Renal cortex interstitium (tissue), 11 donors: ENCODE measurements around the gene DPEP3. TPM values are rescaled to one million over a fixed set of nuclear protein-coding genes. Genes with fewer than 3 reads are reported as not detected.

ENCODE experiments used
- DNase-seq, 11 donors: peaks; one replicate each; pipeline ENCODE4 v3.0.0-alpha.2; 2013; ENCODE audit warnings: low read depth in 9 of 11, low spot score in 4 of 11; ENCODE audit errors: extremely low read depth in 1 of 11
- polyA plus RNA-seq, 3 donors: library from polyadenylated mRNA; unstranded; fragments of 120-200 nt; gene quantifications; one replicate each; pipeline ENCODE4 v1.2.1, GENCODE V29; 2013; ENCODE audit not compliant: insufficient read length in 3 of 3

DPEP3 gene
- polyA plus RNA-seq, 3 donors: 0.14 to 0.16 TPM; not detected in 1

DNA sequence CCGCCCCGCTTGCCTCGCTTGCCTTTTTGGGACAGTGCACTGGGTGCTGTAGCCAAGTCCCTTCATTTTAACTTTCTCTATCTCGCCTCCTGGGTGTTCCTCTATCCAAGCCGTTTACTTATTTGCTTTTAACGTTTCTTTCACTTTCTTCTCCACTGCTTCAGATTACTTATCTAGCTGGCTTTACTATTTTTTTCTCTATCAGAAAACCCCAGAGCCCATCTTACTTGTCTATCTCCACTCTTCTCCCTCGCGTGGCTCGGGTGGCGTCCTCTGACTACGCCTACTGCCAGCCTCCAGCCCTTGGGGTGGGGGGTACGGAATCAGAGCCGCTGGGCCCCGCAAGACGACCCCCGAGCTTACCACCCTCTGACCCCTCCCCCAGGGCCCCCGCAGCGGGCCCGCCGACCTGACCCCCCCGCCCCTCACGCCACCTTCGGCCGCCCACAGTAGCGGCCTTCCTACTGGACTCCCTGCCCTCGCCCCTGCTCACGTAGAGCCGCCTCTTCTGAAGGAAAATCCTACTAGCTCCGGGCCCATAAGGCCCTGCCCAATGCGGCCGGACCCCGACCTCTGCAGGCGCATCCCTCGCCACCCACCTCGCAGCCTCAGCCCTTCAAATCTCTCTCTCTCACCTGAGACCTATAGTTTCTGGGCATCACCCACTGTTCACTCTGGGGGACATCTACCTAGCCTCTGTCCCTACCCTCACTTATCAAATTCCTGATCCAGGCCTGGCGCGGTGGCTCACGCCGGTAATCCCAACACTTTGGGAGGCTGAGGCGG is 10.9 kb downstream of the DPEP3 start:
- DNase-seq: no peak

DNA sequence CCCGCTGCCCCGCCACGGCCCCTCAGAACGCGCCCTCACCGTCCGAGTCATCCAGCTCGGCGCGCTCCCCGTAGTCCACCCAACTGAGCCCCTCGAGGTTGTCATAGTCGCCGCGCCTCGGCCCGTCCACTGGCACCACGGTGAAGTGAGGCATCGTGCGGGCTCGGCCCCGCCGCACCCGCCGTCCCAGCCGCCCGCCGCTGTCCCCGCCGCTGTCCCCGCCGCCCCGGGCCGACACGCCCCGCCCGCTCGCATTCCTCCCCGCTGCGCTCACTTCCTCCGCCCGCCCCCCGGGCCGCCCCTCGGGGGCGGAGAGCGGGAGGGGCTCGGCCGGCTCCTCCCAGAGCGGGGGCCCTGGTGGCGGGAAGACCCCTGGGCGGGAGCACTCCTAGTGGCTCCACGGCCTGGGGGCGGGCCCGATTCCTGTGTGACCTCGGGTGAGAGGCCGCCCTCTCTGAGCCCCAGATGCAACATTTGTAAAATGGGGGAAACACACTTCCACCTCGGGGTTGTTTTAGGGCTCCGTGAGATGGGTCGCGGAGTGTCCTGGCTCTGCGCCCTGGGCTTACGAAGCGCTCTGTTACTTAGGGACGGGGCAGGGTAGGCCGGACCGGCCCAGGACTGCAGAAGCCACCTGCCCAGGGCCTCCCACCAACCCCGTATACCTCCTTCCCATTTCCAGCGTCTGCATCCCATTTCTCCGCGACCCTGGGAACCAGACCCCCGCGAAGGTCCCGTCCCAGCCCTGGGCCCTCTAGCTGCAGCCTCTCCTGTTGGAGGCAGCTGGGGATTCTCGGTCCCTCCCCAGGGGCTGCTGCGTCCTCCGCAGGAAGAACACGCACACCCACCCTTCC is 11.7 kb downstream of the DPEP3 start, which contains the start of gene SLC12A4:
SLC12A4 (minus strand) TSS at position 238 of the 854 bp plus-strand sequence; CDS start at position 154, 84 bp downstream.
- DNase-seq: peak; percentile 51 to 90 (median 85)

DNA sequence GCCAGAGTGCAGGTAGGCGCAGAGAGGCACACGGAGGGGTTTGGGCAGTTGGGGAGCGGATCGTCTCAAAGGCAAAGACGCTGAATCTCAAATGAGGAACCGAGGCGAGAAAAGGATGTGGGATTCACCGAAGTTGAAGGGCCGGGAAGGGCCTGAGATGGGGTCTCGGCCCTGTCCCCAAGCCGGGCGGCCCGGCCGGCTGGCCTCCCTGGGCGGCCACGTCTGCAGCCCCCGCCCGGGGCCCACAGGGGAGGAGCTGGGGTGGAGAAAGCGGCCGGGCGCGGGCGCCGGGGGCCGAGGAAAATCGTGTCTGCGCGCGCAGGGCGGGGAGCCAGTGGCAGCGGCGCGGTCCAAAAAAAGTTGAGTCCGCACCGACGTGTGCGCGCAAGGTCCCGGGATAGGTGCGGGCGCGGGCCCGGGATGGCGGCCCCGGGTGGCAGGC is 12.3 kb downstream of the DPEP3 start:
- peak in 5 of 11 donors; percentile 3 to 39 (median 22) for DNase-seq

DNA sequence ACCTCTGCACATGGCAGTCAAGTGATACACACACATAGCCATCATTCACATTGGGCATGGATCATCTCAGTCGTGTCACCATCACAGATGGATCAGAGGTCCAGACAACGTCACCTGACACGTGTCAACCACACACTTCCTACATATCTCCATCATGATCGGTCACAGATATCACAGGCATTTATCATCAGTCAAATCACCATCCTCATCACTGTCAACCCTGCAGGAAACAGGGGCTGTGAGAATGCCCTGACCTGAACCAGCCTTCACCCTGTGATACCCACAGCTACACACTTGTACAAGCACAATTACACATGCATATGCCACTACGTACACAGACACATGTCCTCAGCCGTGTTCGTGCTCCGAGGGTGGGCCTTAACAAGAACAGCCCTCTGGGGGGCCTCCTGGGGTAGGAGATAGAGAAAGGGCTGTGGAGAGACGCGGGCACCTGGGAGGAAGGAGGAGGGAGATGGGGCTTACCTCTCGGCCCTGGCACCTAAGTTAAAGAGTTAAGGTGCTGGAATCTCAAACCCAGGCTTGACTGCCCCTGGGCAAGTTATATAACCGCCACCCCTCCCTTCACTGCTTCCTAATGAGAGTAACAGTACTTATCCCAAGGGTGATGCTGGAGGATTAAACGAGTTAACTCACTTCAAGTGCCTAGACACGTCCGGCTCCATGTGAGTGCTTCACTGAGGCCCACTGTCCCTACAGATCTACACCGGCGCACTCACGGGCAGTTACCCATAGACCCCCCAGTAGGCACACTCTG is 12.9 kb downstream of the DPEP3 start:
- DNase-seq: peak in 2 of 11 donors; percentile 7 to 9

DNA sequence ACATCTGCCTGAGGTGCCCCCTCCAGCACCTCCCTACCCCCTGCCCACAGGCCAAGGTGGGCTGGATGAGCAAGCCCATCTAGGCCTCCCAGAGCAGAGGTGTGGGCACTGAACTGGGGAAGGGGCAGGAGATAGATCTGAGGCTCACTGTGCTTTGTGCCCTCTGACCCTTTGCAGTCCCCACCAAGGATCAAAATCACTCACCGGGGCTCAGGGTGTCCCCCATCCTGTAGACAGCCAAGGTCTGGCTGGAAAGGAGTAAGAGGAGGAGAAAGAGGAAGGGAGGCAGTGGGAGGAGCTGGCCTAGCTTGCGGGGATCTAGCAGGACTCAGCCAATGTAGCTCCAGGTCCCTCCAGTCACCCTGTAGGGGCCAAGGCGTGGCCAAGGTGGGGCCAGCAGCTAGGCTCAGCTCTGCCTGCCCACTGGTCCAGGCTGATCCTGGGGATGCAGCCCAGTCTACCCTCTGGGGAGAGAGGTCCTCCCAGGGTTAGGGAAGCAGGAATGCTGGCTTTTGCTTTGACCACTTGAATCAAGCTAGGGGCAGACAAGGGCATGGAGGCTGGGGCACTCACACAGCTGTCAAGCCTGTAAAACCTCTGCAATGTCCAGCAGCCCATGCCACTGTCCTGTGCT is 13.6 kb downstream of the DPEP3 start:
- no peak for DNase-seq

DNA sequence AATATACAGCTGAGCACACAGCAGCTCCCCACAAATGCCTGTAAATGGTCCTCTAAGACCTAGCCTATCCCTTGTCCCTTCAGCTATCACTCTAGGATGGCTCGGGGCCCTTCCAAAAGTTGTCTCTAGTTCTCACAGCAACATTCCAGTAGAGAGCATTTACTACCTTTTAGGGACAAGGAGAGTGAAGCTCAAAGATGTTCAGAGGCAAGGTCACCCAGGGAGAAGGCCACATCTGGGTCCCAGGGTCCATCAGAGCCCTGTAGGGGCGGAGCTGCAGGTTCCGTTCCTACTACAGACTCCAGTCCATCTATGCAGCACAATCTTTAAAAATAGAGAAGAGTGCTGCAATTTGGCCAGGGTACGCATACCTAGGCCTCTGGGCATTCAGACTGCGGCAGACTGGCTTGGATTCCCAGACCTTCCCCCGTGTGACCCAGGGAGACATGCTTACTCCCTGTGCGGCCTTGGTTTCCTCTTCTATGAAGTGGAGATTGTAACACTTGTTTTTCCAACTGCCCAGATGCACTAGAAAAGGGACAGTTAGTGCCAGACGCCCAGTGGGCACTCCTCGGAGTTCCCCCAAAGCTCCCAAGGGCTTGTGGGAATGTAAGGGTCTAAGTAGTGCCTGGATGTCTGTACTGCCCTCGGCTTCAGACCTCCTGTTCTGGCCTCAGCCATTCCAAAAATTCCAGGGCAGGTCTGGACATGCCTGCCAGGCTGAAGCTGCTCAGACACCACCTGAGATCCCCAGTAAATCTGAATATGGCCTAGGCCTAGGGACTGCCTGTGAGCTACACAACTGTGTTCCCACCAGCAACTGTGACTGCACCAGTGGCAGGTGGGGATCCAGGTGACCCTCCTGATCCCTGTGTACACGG is 14.4 kb downstream of the DPEP3 start:
- DNase-seq: no peak

DNA sequence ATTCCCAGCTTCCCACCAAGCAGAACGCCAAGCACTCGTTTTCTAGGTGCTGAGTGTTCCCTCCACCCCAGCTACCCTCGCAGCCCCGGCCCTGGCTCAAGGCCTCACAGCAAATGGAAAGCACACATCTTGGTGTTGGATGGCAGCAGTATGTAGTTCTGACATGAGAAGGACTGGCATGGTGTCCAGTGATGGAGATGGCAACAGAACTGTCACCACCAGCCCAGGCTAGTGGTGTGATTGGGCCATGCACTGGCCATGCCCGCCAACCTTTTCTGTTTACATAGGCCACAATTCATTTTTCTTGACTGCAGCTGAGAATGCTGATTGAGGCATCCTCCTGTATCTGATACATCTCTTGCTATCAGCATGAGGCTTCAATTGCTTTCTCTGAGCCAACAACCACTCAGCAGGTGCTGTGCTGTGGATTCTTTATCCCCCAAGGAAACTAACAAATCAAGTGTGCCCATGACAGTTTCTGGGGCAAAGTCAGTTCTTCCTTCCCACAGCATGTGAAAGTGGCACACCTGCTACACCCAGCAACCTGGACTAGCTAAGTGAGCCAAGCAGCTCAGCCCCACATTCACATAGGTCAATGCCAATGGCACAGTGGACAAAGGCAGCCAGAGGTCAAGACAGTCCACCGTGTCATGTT is 15.7 kb downstream of the DPEP3 start:
- no peak for DNase-seq

DNA sequence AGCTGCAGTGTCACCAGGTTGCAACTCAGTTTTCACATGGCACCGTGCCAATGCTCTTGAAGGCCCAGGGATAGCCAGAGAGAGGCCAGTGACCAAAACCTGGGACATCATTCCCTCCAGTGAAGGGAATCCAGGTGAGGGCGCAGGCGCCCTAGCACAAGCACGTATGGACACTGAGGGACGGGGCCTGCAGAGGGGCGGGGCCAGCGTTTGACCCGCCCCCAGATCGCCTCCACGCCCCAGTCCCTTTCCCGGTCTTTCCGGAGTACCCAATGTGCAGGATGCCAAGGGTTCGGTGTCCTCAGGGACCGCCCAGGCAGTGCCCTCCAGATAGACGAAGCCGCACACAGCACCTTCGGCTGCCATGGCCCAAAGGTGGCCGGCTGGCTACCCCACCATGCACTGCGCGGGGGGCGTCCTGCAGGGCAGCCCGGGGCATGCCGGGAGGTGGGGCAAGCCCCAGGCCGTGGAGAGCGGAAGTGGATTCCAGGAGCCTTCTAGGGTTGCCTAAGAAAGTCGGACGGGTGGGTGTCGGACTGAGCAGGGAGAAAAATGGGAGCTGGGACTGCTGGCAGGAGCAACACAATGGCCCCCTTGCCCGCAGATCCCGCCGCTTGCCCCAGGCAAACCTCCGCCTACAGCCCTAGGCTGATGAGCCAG is 16.5 kb downstream of the DPEP3 start:
- DNase-seq: peak in 1 of 11 donors; percentile 6

DNA sequence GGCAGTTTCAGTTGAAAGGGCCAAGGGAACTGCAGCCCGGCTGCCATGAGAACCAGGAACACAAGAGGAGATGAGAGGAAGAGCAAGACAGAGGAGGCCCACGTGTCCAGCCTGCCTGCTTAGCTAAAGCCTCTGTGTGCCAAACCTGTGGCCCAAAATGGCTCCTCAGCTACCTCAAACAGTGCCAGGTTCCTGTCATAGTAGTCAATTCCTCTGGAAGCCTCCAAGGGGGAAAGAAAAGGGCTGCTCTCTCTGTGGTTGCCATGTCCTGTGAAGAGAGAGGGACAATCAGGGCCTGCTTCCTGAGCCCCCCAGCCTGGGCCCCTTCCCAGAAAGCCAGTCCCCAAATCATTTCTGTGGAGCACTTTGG is 17.0 kb downstream of the DPEP3 start:
- no peak for DNase-seq

DNA sequence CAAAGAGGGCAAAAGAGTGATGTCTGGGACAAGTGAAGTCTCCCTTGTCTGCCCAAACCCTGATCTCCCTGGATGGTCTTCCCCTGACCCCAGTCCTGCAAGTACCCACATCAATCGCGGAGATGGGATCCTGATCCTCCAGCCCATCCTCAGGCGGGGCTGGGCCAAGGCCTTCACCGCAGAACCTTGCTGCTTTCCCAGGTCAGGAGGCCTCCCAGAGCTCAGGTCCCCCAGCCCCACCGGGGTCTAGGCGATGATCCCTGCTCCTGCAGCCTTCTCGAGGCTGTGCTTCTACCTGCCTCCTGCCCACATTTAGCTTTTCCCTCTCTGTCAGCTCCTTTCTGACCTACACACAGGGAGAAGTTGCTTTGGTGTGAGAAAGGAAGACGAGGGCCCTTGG is 18.2 kb downstream of the DPEP3 start:
- no peak for DNase-seq

DNA sequence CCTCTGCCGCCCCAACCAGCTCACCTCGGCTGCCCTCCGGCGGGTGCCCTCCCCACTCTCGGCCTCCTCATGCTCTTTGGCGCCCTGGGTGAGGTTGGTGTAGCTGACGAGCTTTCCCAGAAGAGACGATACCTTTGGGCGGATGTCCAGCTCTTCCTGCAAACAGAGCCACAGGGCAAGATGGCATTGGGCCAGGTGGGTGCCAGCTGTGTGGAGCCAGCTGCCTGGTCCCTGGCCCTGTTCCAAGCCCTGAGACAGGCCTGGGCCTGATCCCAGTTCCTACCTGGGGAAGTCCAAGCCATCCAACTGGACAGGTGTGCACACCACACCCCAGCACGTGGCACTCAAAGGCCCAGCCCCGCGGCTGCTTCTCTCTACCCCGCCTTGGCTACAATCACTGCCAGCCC is 18.7 kb downstream of the DPEP3 start:
- DNase-seq: no peak

DNA sequence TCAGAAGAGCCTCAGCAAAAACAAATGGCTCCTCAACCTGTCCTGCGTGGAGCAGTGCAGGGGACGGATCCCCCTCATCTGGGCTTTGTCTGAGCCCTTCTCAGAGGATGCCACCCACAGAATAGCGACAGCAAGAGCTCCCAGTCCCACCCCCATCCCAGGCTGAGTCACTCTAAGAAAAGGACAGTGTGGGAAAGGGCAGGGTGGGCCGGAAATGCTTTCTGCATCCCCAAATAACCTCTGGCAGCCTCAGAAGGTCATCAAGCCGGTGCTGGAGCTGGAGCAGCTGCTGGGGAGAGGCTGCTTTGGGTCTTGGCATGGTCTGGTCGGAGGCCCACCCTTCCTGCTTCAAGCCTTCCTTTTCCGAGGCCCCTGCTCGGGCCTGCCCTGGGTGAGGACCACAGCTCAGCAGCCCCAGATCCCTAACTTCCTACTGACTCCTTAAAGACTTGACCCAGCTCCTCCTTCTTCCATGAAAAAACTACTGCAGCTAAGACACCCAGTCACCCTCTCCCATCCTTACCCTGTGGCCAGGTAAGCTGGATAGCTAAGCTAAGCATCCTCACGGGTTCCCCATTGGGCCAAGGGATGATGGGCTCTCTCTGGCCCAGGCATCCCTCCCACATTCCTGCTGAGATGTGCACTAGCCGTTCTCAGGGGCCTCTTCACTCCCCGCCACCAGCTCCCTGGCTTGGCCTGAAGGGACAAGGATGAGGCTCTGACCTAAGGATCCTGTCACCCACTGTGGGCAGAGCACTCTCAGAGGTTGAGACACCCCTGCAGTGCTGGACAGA is 20.6 kb downstream of the DPEP3 start:
- no peak for DNase-seq

DNA sequence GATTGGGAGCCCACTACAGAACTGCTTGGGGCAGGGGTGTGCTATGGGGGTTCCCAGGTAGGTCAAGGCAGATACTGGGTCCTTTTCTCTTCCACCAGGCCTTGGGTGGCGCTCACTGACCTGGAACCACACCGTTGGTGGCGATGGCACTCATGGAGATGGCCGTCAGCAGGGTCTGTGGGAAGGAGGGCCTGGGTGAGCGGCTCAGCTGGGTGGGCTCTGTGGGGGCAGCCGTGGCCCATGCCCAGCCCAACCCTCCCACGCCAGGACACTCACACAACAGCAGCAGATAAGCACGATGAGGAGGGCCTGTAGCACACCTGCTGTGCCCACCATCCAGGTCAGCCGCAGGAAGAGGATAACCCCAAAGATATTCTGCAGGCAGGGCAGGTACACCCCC is 22.7 kb downstream of the DPEP3 start:
- DNase-seq: no peak

DNA sequence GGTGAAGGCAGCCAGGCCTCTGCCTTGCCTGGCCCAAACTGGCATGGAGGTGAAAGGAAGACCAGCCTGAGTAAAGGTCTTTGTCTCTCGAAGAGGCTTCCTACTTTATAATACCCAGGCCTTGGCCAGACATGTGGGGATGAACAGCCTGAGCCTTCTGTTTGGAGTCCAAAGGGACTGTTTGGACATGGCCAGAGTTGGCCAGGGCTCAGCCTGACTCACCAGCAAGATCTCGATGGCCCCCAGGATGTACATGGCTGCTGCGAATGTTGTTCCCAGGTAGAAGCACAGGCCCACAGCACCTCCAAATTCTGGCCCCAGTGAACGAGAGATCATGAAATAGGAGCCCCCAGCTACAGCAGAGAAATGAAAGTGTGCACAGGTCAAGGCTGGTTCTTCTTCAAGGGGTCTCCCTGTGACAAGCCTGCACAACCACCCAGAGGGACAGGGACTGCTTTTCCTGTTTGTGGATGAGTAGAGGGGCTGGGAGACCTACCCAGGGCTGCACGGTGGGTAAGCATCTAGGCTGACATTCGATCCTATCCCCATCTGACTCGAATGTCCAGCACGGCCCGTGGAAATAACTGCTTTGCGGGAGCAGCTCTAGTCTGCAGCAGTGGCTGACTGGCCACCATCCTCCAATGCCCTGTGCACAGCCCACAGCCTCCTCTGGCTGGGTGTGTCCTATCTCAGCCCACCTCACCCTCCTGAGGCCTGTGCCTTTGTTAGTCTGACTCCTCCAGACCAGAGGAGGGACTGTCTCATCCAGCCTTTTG is 25.7 kb downstream of the DPEP3 start:
- no peak for DNase-seq

DNA sequence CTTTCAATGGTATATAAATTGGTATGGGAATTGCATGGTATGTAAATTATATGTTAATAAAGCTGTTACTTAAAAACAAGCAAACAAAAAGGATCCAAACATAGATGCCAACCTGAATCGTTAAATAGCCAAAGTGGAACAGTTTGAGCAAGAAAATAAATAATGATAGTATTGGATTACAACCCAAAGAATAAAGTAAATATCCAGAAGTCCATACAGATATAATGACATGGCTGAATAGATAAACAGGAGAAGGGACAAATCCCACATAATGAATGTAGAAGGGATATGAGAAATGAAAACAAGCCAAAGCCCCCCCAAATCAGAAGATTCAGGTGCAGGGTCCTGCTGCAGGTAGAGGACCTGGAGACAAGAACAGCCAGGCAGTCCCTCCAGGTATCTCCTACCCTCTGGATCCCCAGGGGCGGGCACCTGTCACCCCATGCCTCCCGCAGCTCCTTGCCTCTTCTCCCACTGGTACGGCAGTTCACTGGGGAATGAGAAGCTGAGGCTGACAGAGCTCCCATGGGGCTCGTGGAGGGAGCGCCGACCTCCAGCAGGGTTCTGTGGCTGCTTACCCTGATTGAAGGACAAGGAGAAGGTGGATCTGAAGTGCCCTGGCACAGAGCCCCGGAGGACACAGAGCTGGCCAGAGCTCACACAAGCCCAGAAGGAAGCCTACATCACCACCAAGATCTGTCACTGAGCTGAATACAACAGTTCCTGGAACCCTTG is 26.5 kb downstream of the DPEP3 start:
- no peak for DNase-seq
